Endodermal cell (in vitro differentiated cells): ENCODE measurements around the gene LRFN2. TPM values are rescaled to one million over a fixed set of nuclear protein-coding genes. Genes with fewer than 3 reads are reported as not detected.

Experiments
- DNase-seq: peaks from one replicate; pipeline ENCODE4 v3.0.0-alpha.2; 2017
- H3K27ac ChIP-seq: 2 replicates; pipeline ENCODE4 v1.5.1; 2013; ENCODE audit warnings: mild to moderate bottlenecking, low read depth, low read length, moderate library complexity
- H3K27me3 ChIP-seq: 2 replicates; pipeline ENCODE4 v1.6.1; 2013; ENCODE audit warnings: mild to moderate bottlenecking, low read length, moderate library complexity; ENCODE audit not compliant: insufficient read depth, control insufficient read depth, poor library complexity, severe bottlenecking
- H3K36me3 ChIP-seq: 2 replicates; pipeline ENCODE4 v1.7.0; 2013; ENCODE audit warnings: mild to moderate bottlenecking, low read length, moderate library complexity; ENCODE audit not compliant: control insufficient read depth, insufficient read depth
- H3K4me1 ChIP-seq: one replicate; pipeline ENCODE4 v1.7.0; 2013; ENCODE audit warnings: low read length; ENCODE audit not compliant: control insufficient read depth, insufficient read depth
- H3K4me3 ChIP-seq: 2 replicates; pipeline ENCODE4 v1.5.1; 2013; ENCODE audit warnings: mild to moderate bottlenecking, low read length, moderate library complexity
- H3K9ac ChIP-seq: 2 replicates; pipeline ENCODE4 v1.6.1; 2013; ENCODE audit warnings: mild to moderate bottlenecking, low read length, moderate library complexity; ENCODE audit not compliant: poor library complexity, severe bottlenecking; ENCODE audit errors: extremely low read depth
- H3K9me3 ChIP-seq: 2 replicates; pipeline ENCODE4 v1.6.1; 2013; ENCODE audit warnings: mild to moderate bottlenecking, low read length, moderate library complexity; ENCODE audit not compliant: control insufficient read depth
- H3K27ac Mint-ChIP-seq: 2 replicates; pipeline ENCODE4 v1.8.0; 2020; ENCODE audit warnings: mixed read lengths
- H3K27me3 Mint-ChIP-seq: 2 replicates; pipeline ENCODE4 v1.8.0; 2021; ENCODE audit warnings: mild to moderate bottlenecking, mixed read lengths; ENCODE audit not compliant: insufficient read depth
- H3K36me3 Mint-ChIP-seq: 2 replicates; pipeline ENCODE4 v1.8.0; 2020; ENCODE audit warnings: low read depth, mixed read lengths
- H3K4me1 Mint-ChIP-seq: 2 replicates; pipeline ENCODE4 v1.8.0; 2020; ENCODE audit warnings: mixed read lengths
- H3K4me3 Mint-ChIP-seq: 2 replicates; pipeline ENCODE4 v1.8.0; 2020; ENCODE audit warnings: mild to moderate bottlenecking, moderate library complexity, mixed read lengths
- H3K9me3 Mint-ChIP-seq: 2 replicates; pipeline ENCODE4 v1.8.0; 2020; ENCODE audit warnings: mild to moderate bottlenecking, mixed read lengths
- WGBS, 2 experiments: methylation state at CpG; one replicate each; pipeline versions ENCODE4 v1.1.5 to v1.1.7; 2013; ENCODE audit warnings: missing lambda C conversion rate in 2 of 2, mixed read lengths in 1 of 2; ENCODE audit not compliant: insufficient coverage in 1 of 2, insufficient read length in 1 of 2; 5-methylcytosine and 5-hydroxymethylcytosine counted together
- total RNA-seq, 2 donors: library from RNA; stranded (reverse); fragmentation: NEBNext Ultra II Directional in 1 of 2; extraction: Animal tissue kit (Norgen Biotek cat#: 25700) in 1 of 2; gene quantifications; 2 replicates in 1 of 2; 3 replicates in 1 of 2; pipeline ENCODE4 v1.2.1, GENCODE V29; 2021
- TF ChIP-seq, protein P1 (sequence below): fragments of 200-600 bp; sonication (generic); conservative IDR thresholded peaks from 2 replicates; pipeline ENCODE4 v1.5.0; 2021; ENCODE audit warnings: antibody characterized with exemption, mild to moderate bottlenecking

LRFN2 gene
- total RNA-seq, 2 donors from 2014 or later, result 0.15 TPM; not detected in 1

DNA sequence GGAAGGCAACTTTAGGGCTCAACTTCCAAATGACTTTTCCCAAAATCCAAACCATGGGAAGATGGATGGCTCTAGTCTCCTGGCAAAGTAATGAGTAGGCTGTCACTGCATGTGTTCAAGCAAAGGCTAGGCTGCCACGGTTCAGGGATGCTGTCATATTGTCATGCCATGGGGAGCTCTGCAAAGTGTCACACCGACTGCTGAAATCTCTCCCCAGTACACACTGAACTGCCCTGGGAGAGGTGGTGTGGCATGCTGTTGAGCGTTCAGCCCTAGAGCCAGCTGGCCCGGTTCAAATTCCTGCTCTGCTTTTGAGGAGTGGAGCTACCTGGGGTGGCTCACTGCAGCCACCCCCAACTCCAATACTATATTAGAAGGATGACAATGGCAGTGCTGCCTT lies 115.9 kb downstream of the LRFN2 start:
- Mint-ChIP-seq H3K27ac (no peak overlapping the region), H3K27me3 (peaks cover 10% of the 10 kb centered on the region), H3K9me3 (no peaks in the 10 kb centered on the region), H3K4me1 (no peaks in the 10 kb centered on the region), H3K36me3 (no peaks in the 10 kb centered on the region), H3K4me3 (no peak overlapping the region)
- TF ChIP-seq, protein P1, sequence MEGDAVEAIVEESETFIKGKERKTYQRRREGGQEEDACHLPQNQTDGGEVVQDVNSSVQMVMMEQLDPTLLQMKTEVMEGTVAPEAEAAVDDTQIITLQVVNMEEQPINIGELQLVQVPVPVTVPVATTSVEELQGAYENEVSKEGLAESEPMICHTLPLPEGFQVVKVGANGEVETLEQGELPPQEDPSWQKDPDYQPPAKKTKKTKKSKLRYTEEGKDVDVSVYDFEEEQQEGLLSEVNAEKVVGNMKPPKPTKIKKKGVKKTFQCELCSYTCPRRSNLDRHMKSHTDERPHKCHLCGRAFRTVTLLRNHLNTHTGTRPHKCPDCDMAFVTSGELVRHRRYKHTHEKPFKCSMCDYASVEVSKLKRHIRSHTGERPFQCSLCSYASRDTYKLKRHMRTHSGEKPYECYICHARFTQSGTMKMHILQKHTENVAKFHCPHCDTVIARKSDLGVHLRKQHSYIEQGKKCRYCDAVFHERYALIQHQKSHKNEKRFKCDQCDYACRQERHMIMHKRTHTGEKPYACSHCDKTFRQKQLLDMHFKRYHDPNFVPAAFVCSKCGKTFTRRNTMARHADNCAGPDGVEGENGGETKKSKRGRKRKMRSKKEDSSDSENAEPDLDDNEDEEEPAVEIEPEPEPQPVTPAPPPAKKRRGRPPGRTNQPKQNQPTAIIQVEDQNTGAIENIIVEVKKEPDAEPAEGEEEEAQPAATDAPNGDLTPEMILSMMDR, result no peak
- H3K9me3 ChIP-seq, result no peaks in the 10 kb centered on the region
- no peak overlapping the region for H3K27ac ChIP-seq
- 80 to 96% methylated on average over 1 to 4 of the region's 4 CpGs for WGBS, 2 experiments
- no peaks in the 10 kb centered on the region for H3K27me3 ChIP-seq
- DNase-seq, result no peak
- H3K36me3 ChIP-seq, result no peaks in the 10 kb centered on the region
- no peak overlapping the region for H3K4me3 ChIP-seq
- H3K4me1 ChIP-seq, result no peaks in the 10 kb centered on the region
- H3K9ac ChIP-seq, result no peak overlapping the region

DNA sequence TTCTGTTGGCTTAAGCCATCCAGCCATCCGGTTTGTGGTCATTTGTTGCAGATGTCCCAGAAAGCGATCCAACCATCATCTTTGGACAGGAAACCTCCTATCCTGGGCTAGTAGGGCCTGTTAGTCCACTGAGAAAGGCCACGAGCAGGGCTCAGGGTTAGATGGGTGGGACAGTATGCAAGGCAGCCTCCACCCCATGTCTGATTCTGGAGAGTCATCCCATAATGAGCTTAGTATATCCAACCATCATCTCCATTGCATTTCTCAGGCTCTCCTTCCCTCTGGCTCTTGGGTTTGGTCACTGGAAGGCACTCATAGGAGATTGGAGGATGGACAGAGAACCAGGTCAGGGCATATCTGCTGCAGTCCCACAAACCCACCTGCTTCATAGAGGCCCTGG lies 117.8 kb downstream of the LRFN2 start:
- peaks cover 9% of the 10 kb centered on the region for H3K27me3 Mint-ChIP-seq
- no peaks in the 10 kb centered on the region for H3K4me1 Mint-ChIP-seq
- no peaks in the 10 kb centered on the region for H3K36me3 Mint-ChIP-seq
- no peak overlapping the region for H3K9ac ChIP-seq
- no peak overlapping the region for H3K4me3 Mint-ChIP-seq
- no peak for DNase-seq
- no peaks in the 10 kb centered on the region for H3K4me1 ChIP-seq
- H3K36me3 ChIP-seq, result no peaks in the 10 kb centered on the region
- WGBS, 2 experiments, result 90% methylated on average over 3 of the region's 3 CpGs; no CpG with 5 or more reads in 1 of the 2 experiments
- no peak overlapping the region for H3K27ac ChIP-seq
- no peak overlapping the region for H3K4me3 ChIP-seq
- no peaks in the 10 kb centered on the region for H3K27me3 ChIP-seq
- TF ChIP-seq, protein P1, result no peak
- no peaks in the 10 kb centered on the region for H3K9me3 Mint-ChIP-seq
- H3K27ac Mint-ChIP-seq, result no peak overlapping the region
- H3K9me3 ChIP-seq, result no peaks in the 10 kb centered on the region

DNA sequence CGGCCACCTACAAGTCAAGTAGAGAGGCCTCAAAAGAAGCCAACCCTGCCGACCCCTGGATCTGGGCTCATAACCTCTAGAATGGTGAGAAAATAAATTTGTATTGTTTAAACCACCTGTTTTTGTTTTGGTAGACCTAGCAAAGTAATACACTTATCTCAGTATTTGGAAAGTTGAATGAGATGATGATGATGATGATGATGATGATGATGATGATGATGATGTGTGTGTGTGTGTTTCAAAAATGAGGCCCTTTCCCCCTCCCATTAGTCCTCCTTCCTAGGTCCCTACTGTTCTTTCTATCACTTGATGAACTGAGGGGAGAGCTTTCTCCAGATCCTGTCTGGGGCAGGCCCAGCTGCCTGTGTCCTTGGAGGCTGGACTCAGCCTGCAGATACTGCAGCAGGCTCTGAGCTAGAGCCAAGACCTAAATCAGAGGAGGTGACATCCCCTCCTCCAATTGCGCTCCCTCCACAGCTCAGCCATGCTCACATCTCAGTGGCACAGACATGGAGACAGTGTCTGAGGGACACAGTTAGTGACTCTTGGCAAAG lies 120.1 kb downstream of the LRFN2 start:
- DNase-seq, result no peak
- no peaks in the 10 kb centered on the region for H3K36me3 Mint-ChIP-seq
- H3K27ac ChIP-seq, result no peak overlapping the region
- H3K27me3 Mint-ChIP-seq, result peaks cover 5% of the 10 kb centered on the region
- H3K36me3 ChIP-seq, result no peaks in the 10 kb centered on the region
- H3K9me3 Mint-ChIP-seq, result no peaks in the 10 kb centered on the region
- H3K9me3 ChIP-seq, result no peaks in the 10 kb centered on the region
- H3K4me1 Mint-ChIP-seq, result no peaks in the 10 kb centered on the region
- no peaks in the 10 kb centered on the region for H3K4me1 ChIP-seq
- WGBS, 2 experiments, result 89 to 100% methylated on average over 1 to 3 of the region's 3 CpGs
- no peaks in the 10 kb centered on the region for H3K27me3 ChIP-seq
- TF ChIP-seq, protein P1, result no peak
- no peak overlapping the region for H3K4me3 ChIP-seq
- no peak overlapping the region for H3K9ac ChIP-seq
- H3K27ac Mint-ChIP-seq, result no peak overlapping the region
- no peak overlapping the region for H3K4me3 Mint-ChIP-seq
